SU-DHL-6 (cell line): ENCODE data around the gene CYP2W1.
"Not testable (repeated sequence)": the region's sequence is repeated elsewhere in the genome, so short reads cannot be mapped to it uniquely, and the experiment has no call there.

ENCODE experiments used
- CTCF ChIP-seq: fragments of 200-600 bp; sonication (generic); IDR thresholded peaks from one replicate; pipeline ENCODE4 v1.5.1; 2017; ENCODE audit warnings: antibody characterized with exemption, mild to moderate bottlenecking, low read length, moderate library complexity; ENCODE audit not compliant: insufficient read depth, poor library complexity, severe bottlenecking
- EZH2phosphoT487 ChIP-seq: fragments of 200-600 bp; sonication (generic), shearing (Covaris generic); conservative IDR thresholded peaks from 2 replicates; pipeline ENCODE4 v1.6.1; 2018; ENCODE audit warnings: mild to moderate bottlenecking, antibody characterized with exemption, low read length, moderate library complexity, mixed read lengths

- TF ChIP-seq CTCF, EZH2phosphoT487: not testable (repeated sequence)
Observed at GRCh38 chr7:1034769-1035168, 51.8 kb downstream of the CYP2W1 start.
